Body of pancreas (tissue), 4 donors: ENCODE results near the gene ATP6V1F. TPM values are rescaled to one million over a fixed set of nuclear protein-coding genes. Genes with fewer than 3 reads are reported as not detected.

ENCODE experiments used
- ATAC-seq: fragments of 150-250 bp; one replicate; pipeline ENCODE4 v1.9.1; 2016
- DNase-seq, 4 donors: peaks; one replicate each; pipeline ENCODE4 v3.0.0-alpha.2; 2019
- H3K27ac ChIP-seq, 4 donors: fragments of 200-600 bp; sonication (generic); 1 replicate in 3 of 4; 2 replicates in 1 of 4; pipeline versions ENCODE4 v1.5.1 to v1.6.1; 2016 to 2019; ENCODE audit warnings: mild to moderate bottlenecking in 1 of 4, mixed read lengths in 1 of 4, moderate library complexity in 1 of 4
- H3K27me3 ChIP-seq, 2 donors: fragments of 200-600 bp; sonication (generic); one replicate each; pipeline ENCODE4 v1.6.0; 2016; ENCODE audit warnings: mild to moderate bottlenecking in 1 of 2
- H3K36me3 ChIP-seq, 2 donors: fragments of 200-600 bp; sonication (generic); replicated peaks in 1 of 2; 2 replicates each; pipeline ENCODE4 v1.5.1; 2016; ENCODE audit warnings: low read depth in 2 of 2; ENCODE audit not compliant: insufficient read depth in 1 of 2
- H3K4me1 ChIP-seq: fragments of 200-600 bp; sonication (generic); one replicate; pipeline ENCODE4 v1.6.0; 2016
- H3K4me3 ChIP-seq, 2 donors: fragments of 200-600 bp; sonication (generic); 1 replicate in 1 of 2; 2 replicates in 1 of 2; pipeline ENCODE4 v1.5.1; 2016 to 2019
- H3K9me3 ChIP-seq, 3 donors: fragments of 200-600 bp; sonication (generic); 1 replicate in 2 of 3; 2 replicates in 1 of 3; pipeline ENCODE4 v1.5.1; 2016
- CTCF ChIP-seq, 7 experiments: fragments of 450-650 bp in 4 of 7; fragments of 200-600 bp in 3 of 7; sonication (generic) in 3 of 7; IDR thresholded peaks; one replicate each; pipeline ENCODE4 v1.5.1; 2016 to 2019; ENCODE audit warnings: antibody characterized with exemption in 7 of 7
- POLR2A ChIP-seq, 3 donors: fragments of 450-650 bp; IDR thresholded peaks; one replicate each; pipeline ENCODE4 v1.6.1; 2016; ENCODE audit warnings: antibody characterized with exemption in 3 of 3, mild to moderate bottlenecking in 2 of 3
- WGBS, 2 donors: methylation state at CpG; one replicate each; pipeline ENCODE4 v1.1.5; 2017; 5-methylcytosine and 5-hydroxymethylcytosine counted together
- intact Hi-C: fragments of 100-400 bp; cut with DNase I; formaldehyde crosslinking; loops from one replicate; pipeline ENCODE4 v1.15.1; 2023
- total RNA-seq, 2 donors: library from RNA; depleted of rRNA; stranded (reverse); fragments of >200 nt; gene quantifications; one replicate each; pipeline ENCODE4 v1.1.0, GENCODE V29; 2016

Gene ATP6V1F
- total RNA-seq, 2 donors from 2014 or later = 36.3 to 45.8 TPM

GRCh38 chr7:128881458-128882125 is 18.9 kb downstream of the ATP6V1F start:
- Histone ChIP-seq H3K4me1 (peaks cover 7% of the 10 kb centered on the region), H3K36me3 (no peaks in the 10 kb centered on the region), H3K4me3 (no peak overlapping the region), H3K27ac (no peak overlapping the region), H3K9me3 (no peaks in the 10 kb centered on the region), H3K27me3 (no peaks in the 10 kb centered on the region)
- intact Hi-C loops = loop anchor here (5.0 to 10.0 kb wide), 2 partner anchors 269 to 407 kb away; partner anchors contain the start of gene METTL2B
- 73 to 82% methylated on average over 5 to 10 of the region's 10 CpGs for WGBS, 2 donors
- ATAC-seq (no peak), DNase-seq (no peak)
- no peak for TF ChIP-seq CTCF (IDR thresholded peaks at IDR 0.05)
- TF ChIP-seq POLR2A (IDR thresholded peaks at IDR 0.05) = no peak

GRCh38 chr7:128882134-128882533 is 19.5 kb downstream of the ATP6V1F start:
- peaks cover 7% of the 10 kb centered on the region for H3K4me1 ChIP-seq
- no peak overlapping the region for H3K4me3 ChIP-seq
- H3K36me3 ChIP-seq = no peaks in the 10 kb centered on the region
- no peaks in the 10 kb centered on the region for H3K27me3 ChIP-seq
- no peak for TF ChIP-seq CTCF (IDR thresholded peaks at IDR 0.05)
- no peak for TF ChIP-seq POLR2A (IDR thresholded peaks at IDR 0.05)
- WGBS, 2 donors = 69 to 86% methylated on average over 8 of the region's 8 CpGs
- no peak for DNase-seq
- H3K9me3 ChIP-seq = no peaks in the 10 kb centered on the region
- no peak overlapping the region for H3K27ac ChIP-seq
- intact Hi-C loops = loop anchor here (5.0 to 10.0 kb wide), 2 partner anchors 270 to 407 kb away; partner anchors contain the start of gene METTL2B
- ATAC-seq = no peak

GRCh38 chr7:128883622-128884448 is 21.2 kb downstream of the ATP6V1F start:
- H3K36me3 ChIP-seq = no peaks in the 10 kb centered on the region
- H3K4me1 ChIP-seq = peaks cover 7% of the 10 kb centered on the region
- no peak overlapping the region for H3K27ac ChIP-seq
- intact Hi-C loops = loop anchor here (5.0 to 10.0 kb wide), 2 partner anchors 272 to 409 kb away; partner anchors contain the start of gene METTL2B
- 28 to 46% methylated on average over 18 to 19 of the region's 19 CpGs for WGBS, 2 donors
- ATAC-seq (peak; percentile 47), DNase-seq (peak; percentile 77 to 85 (median 81))
- no peaks in the 10 kb centered on the region for H3K27me3 ChIP-seq
- no peak overlapping the region for H3K4me3 ChIP-seq
- TF ChIP-seq POLR2A (IDR thresholded peaks at IDR 0.05) (peak in 1 of 3 donors; percentile 4), CTCF (IDR thresholded peaks at IDR 0.05) (peak; percentile 75 to 96 (median 87))
- no peaks in the 10 kb centered on the region for H3K9me3 ChIP-seq

GRCh38 chr7:128884561-128885369 is 22.1 kb downstream of the ATP6V1F start:
- Histone ChIP-seq H3K36me3 (no peaks in the 10 kb centered on the region), H3K27me3 (no peaks in the 10 kb centered on the region), H3K9me3 (no peaks in the 10 kb centered on the region), H3K27ac (no peak overlapping the region), H3K4me1 (peaks cover 7% of the 10 kb centered on the region), H3K4me3 (no peak overlapping the region)
- intact Hi-C loops = loop anchor here (5.0 to 10.0 kb wide), 2 partner anchors 272 to 410 kb away; partner anchors contain the start of gene METTL2B
- TF ChIP-seq POLR2A (IDR thresholded peaks at IDR 0.05) (no peak), CTCF (IDR thresholded peaks at IDR 0.05) (no peak)
- DNase-seq (no peak), ATAC-seq (no peak)
- 71 to 77% methylated on average over 10 to 26 of the region's 26 CpGs for WGBS, 2 donors
